Measurements from ENCODE around the gene ZNF536.

ZNF536 gene

DNA sequence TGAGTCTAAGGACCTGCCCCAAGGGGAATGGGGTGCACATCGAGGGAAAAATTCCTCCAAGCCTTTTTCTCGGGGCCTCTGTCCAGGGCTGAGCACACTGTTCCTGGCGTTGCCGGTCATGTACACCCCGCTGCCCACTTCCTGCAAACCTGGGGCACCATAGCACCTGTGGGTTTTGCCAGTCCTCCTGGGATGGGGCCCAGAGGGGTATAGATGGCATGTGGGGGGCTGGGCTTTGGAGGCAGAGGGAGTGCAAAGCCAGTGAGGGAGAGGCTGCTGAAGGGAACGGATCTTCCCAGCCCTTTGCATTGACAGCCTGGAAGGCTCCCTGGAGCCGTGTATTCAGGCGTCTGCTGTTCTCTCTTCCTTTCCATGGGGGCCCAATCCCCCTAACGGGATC, 187.3 kb downstream of the ZNF536 start:
- H3K4me3 ChIP-seq (ENCODE audit: low read depth, low read length) = no peak overlapping the region
- no peak for DNase-seq (ENCODE audit: low read depth)
- no peak for TF ChIP-seq CTCF (conservative IDR thresholded peaks at IDR 0.05; ENCODE audit: low read depth, low read length)

- H3K4me3 ChIP-seq (ENCODE audit: low read depth, low read length) = no peak overlapping the region
- DNase-seq (ENCODE audit: low read depth) = no peak
- TF ChIP-seq CTCF (conservative IDR thresholded peaks at IDR 0.05; ENCODE audit: low read depth, low read length) = no peak
Observed at GRCh38 chr19:30562981-30563380, 190.8 kb downstream of the ZNF536 start.

DNA sequence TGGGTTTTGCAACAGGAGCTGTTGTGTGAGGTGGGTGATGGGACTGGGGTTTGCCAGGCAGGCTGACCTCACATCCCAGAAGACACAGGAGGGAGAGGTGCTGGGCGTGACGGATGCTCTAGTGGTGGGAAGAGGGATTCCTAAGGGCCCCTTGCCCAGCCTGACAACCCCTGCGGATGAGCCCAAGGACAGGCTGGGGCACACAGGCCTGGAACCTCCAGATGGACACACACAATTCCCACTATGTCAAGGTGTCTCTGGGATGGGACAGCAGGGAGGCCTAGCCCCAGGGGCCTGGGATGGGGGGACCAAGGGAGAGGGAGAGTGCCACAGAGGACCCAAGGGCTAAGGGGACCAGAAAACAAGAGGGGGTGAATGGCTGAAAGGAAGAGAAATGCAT, 191.5 kb downstream of the ZNF536 start:
- no peak for TF ChIP-seq CTCF (conservative IDR thresholded peaks at IDR 0.05; ENCODE audit: low read depth, low read length)
- H3K4me3 ChIP-seq (ENCODE audit: low read depth, low read length) = no peak overlapping the region
- no peak for DNase-seq (ENCODE audit: low read depth)

DNA sequence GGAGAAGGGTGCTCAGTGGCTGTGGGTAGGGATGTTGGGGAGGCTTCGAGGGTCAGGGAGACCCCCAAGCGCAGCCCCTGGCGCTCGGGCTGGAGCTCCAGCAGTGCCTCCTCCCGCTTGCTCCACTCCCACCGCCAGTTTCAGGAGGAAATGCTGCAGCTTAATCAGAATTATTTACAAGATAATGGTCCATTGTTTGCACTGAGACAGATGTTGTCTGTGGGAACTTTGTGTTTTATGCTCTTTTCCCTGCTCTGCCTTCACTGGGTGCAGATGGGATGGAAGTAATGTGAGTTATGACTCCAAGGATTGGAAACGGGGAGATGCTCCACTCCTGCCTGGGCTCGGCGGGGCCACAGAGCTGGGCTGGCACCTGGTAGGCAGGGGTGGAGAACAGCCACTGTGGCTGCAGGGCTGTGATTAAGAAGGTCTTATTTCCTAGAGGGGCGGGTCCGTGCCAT, 192.4 kb downstream of the ZNF536 start:
- no peak for DNase-seq (ENCODE audit: low read depth)
- no peak for TF ChIP-seq CTCF (conservative IDR thresholded peaks at IDR 0.05; ENCODE audit: low read depth, low read length)
- no peak overlapping the region for H3K4me3 ChIP-seq (ENCODE audit: low read depth, low read length)

DNA sequence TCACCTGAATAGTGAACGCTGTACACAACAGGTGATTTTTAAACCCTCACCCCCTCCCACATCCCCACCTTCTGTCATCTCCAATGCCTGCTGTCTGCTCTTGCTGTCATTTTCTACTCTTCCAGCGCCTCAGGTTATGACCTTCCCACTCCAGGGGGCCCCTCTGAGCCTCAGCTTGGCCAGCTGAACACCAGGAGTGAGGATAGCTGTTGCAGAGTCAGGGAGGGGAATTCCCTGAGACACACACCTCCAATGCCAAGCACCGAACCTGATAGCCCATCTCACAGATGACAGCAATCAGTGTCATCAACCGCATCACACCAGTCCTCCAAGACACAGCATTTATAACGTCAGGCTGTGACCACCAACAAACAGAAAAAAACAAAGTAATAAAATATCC, 193.5 kb downstream of the ZNF536 start:
- DNase-seq (ENCODE audit: low read depth) = no peak
- no peak overlapping the region for H3K4me3 ChIP-seq (ENCODE audit: low read depth, low read length)
- TF ChIP-seq CTCF (conservative IDR thresholded peaks at IDR 0.05; ENCODE audit: low read depth, low read length) = no peak

GRCh38 chr19:30566681-30567420, 194.7 kb downstream of the ZNF536 start:
- DNase-seq (ENCODE audit: low read depth) = no peak
- no peak for TF ChIP-seq CTCF (conservative IDR thresholded peaks at IDR 0.05; ENCODE audit: low read depth, low read length)

More at GRCh38 chr19:30566681-30567420, 194.7 kb downstream of the ZNF536 start:
- H3K4me3 ChIP-seq (ENCODE audit: low read depth, low read length) = no peak overlapping the region
